Measurements from ENCODE around the gene NPAS1.

DNA sequence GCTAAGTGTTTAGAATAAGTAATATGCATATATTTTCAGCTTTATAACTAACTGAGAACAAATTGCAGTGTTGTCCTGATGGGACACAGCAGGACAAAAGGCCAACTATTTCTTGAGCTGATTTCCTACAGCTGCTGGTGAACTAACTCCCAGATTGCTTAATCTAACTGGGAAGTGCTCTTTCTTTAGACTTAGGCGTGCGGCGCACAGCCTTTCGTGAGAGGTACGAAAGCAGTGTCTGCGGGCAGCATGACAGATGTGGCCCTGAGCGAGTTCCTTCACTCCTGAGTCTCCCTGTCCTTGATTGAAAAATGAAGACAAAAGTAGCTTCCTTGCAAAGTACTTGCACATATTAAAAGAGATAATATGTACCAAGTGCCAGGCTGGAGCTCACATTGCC is 47.3 kb upstream of the NPAS1 start:
- TF ChIP-seq, protein P1, sequence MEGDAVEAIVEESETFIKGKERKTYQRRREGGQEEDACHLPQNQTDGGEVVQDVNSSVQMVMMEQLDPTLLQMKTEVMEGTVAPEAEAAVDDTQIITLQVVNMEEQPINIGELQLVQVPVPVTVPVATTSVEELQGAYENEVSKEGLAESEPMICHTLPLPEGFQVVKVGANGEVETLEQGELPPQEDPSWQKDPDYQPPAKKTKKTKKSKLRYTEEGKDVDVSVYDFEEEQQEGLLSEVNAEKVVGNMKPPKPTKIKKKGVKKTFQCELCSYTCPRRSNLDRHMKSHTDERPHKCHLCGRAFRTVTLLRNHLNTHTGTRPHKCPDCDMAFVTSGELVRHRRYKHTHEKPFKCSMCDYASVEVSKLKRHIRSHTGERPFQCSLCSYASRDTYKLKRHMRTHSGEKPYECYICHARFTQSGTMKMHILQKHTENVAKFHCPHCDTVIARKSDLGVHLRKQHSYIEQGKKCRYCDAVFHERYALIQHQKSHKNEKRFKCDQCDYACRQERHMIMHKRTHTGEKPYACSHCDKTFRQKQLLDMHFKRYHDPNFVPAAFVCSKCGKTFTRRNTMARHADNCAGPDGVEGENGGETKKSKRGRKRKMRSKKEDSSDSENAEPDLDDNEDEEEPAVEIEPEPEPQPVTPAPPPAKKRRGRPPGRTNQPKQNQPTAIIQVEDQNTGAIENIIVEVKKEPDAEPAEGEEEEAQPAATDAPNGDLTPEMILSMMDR (IDR thresholded peaks at IDR 0.05; ENCODE audit: poor library complexity, severe bottlenecking) = no peak
- no peak for TF ChIP-seq TAF1 (IDR thresholded peaks at IDR 0.05; ENCODE audit: low read depth)
- no peak for TF ChIP-seq EP300 (conservative IDR thresholded peaks at IDR 0.05; ENCODE audit: poor library complexity, severe bottlenecking)
- TF ChIP-seq RAD21 (conservative IDR thresholded peaks at IDR 0.05) = no peak

All from neural cell (in vitro differentiated cells).